ENCODE results near the gene ABCD1.

ABCD1 gene

DNA sequence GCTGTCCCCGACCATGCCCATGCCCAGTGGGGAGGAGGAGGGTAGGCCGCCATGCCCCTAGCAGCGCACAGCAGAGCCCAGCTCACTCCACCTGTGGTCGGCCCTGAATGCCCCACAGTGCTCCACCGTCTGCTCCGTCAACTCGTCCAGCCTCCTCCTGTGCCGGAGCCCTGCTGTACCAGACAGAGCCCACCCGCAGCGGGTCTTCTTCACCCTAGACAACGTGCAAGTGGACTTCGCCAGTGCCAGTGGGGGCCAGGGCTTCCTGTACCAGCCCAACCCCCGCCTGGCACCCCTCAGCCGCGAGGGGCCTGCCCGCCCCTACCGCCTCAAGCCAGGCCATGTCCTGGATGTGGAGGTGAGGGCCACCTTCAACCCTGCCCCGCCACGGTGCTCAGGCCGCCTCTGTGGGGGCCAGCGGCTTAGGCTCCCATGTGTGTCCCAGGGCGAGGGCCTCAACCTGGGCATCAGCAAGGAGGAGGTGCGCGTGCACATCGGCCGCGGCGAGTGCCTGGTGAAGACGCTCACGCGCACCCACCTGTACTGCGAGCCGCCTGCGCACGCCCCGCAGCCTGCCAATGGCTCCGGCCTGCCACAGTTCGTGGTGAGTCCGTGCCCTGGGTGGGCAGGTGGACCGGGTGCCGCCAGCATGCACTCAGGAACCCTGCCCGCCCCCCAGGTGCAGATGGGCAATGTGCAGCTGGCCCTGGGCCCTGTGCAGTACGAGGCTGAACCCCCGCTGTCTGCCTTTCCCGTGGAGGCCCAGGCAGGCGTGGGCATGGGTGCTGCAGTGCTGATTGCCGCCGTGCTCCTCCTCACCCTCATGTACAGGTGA lies 49.3 kb downstream of the ABCD1 start:
- Histone ChIP-seq H3K14ac (ENCODE audit: low read length) (no peak overlapping the region), H4K91ac (ENCODE audit: low read depth, low read length) (no peak overlapping the region), H2BK120ac (ENCODE audit: insufficient read depth, low read length, poor library complexity) (no peak overlapping the region), H2BK5ac (ENCODE audit: low read depth, low read length, poor library complexity) (no peak overlapping the region), H3K4me2 (ENCODE audit: low read length) (no peak overlapping the region), H3K4me3 (ENCODE audit: low read depth, low read length) (no peak overlapping the region), H3K27me3 (ENCODE audit: insufficient read depth, low read length) (no peaks in the 10 kb centered on the region), H4K12ac (ENCODE audit: low read depth, low read length) (no peak overlapping the region), H3K9me3 (ENCODE audit: insufficient read depth, low read depth, low read length) (peaks cover 3% of the 10 kb centered on the region), H3K27ac (ENCODE audit: low read depth, low read length) (no peak overlapping the region), H3K9ac (ENCODE audit: low read length) (no peak overlapping the region), H4K8ac (ENCODE audit: low read depth, low read length) (no peak overlapping the region), H3K36me3 (ENCODE audit: control insufficient read depth in 1 of 2, insufficient read depth in 2 of 2, low read length in 2 of 2) (no peaks in the 10 kb centered on the region), H3K23ac (ENCODE audit: low read length) (no peak overlapping the region), H3K79me1 (ENCODE audit: low read length) (no peaks in the 10 kb centered on the region), H3K79me2 (ENCODE audit: control insufficient read depth, insufficient read depth, low read length, poor library complexity) (no peaks in the 10 kb centered on the region), H2AK5ac (ENCODE audit: low read length) (no peak overlapping the region), H3K18ac (ENCODE audit: low read length) (no peak overlapping the region), H3K4ac (ENCODE audit: low read depth, low read length) (no peak overlapping the region), H2AFZ (ENCODE audit: insufficient read depth, low read length, poor library complexity) (no peak overlapping the region), H2BK12ac (ENCODE audit: low read length) (no peak overlapping the region), H3K4me1 (ENCODE audit: control insufficient read depth in 1 of 2, insufficient read depth in 2 of 2, low read length in 2 of 2) (no peaks in the 10 kb centered on the region)
- no CpG with 5 or more reads among the region's 48 CpGs for whole genome bisulfite sequencing (ENCODE audit: extremely low coverage, insufficient coverage, insufficient read length)
- no peak for DNase-seq

DNA sequence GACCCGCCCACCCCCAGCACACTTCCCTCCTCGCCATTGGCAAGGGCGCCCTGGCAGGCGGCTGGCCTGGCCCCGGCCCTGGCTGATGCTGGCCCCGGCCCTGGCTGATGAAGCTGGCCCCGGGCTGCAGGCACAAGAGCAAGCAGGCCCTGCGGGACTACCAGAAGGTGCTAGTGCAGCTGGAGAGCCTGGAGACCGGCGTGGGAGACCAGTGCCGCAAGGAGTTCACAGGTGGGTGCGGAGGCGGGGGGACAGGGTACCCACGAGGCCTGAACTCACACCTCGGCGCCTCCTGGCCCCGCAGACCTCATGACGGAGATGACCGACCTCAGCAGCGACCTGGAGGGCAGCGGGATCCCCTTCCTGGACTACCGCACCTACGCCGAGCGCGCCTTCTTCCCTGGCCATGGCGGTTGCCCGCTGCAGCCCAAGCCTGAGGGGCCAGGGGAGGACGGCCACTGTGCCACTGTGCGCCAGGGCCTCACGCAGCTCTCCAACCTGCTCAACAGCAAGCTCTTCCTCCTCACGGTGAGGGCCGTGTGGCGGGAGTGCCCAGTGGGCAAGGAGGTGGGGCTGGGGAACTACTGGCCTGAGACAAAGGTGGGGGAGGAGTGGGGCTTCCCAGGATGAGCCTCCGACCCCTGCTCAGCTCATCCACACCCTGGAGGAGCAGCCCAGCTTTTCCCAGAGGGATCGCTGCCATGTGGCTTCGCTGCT lies 50.1 kb downstream of the ABCD1 start:
- no peak overlapping the region for H2BK5ac ChIP-seq (ENCODE audit: low read depth, low read length, poor library complexity)
- no peak for DNase-seq
- H3K23ac ChIP-seq (ENCODE audit: low read length) = no peak overlapping the region
- no peak overlapping the region for H3K4ac ChIP-seq (ENCODE audit: low read depth, low read length)
- no peak overlapping the region for H2AK5ac ChIP-seq (ENCODE audit: low read length)
- WGBS (ENCODE audit: extremely low coverage, insufficient coverage, insufficient read length) = no CpG with 5 or more reads among the region's 37 CpGs
- no peaks in the 10 kb centered on the region for H3K27me3 ChIP-seq (ENCODE audit: insufficient read depth, low read length)
- H2AFZ ChIP-seq (ENCODE audit: insufficient read depth, low read length, poor library complexity) = no peak overlapping the region
- no peak overlapping the region for H2BK120ac ChIP-seq (ENCODE audit: insufficient read depth, low read length, poor library complexity)
- H3K9ac ChIP-seq (ENCODE audit: low read length) = no peak overlapping the region
- H3K27ac ChIP-seq (ENCODE audit: low read depth, low read length) = no peak overlapping the region
- no peaks in the 10 kb centered on the region for H3K4me1 ChIP-seq (ENCODE audit: control insufficient read depth in 1 of 2, insufficient read depth in 2 of 2, low read length in 2 of 2)
- no peaks in the 10 kb centered on the region for H3K79me1 ChIP-seq (ENCODE audit: low read length)
- no peak overlapping the region for H3K18ac ChIP-seq (ENCODE audit: low read length)
- H3K4me2 ChIP-seq (ENCODE audit: low read length) = no peak overlapping the region
- no peak overlapping the region for H3K14ac ChIP-seq (ENCODE audit: low read length)
- no peaks in the 10 kb centered on the region for H3K36me3 ChIP-seq (ENCODE audit: control insufficient read depth in 1 of 2, insufficient read depth in 2 of 2, low read length in 2 of 2)
- no peak overlapping the region for H3K4me3 ChIP-seq (ENCODE audit: low read depth, low read length)
- H3K9me3 ChIP-seq (ENCODE audit: insufficient read depth, low read depth, low read length) = peaks cover 3% of the 10 kb centered on the region
- H4K12ac ChIP-seq (ENCODE audit: low read depth, low read length) = no peak overlapping the region
- no peak overlapping the region for H4K8ac ChIP-seq (ENCODE audit: low read depth, low read length)
- H2BK12ac ChIP-seq (ENCODE audit: low read length) = no peak overlapping the region
- H4K91ac ChIP-seq (ENCODE audit: low read depth, low read length) = no peak overlapping the region
- no peaks in the 10 kb centered on the region for H3K79me2 ChIP-seq (ENCODE audit: control insufficient read depth, insufficient read depth, low read length, poor library complexity)

DNA sequence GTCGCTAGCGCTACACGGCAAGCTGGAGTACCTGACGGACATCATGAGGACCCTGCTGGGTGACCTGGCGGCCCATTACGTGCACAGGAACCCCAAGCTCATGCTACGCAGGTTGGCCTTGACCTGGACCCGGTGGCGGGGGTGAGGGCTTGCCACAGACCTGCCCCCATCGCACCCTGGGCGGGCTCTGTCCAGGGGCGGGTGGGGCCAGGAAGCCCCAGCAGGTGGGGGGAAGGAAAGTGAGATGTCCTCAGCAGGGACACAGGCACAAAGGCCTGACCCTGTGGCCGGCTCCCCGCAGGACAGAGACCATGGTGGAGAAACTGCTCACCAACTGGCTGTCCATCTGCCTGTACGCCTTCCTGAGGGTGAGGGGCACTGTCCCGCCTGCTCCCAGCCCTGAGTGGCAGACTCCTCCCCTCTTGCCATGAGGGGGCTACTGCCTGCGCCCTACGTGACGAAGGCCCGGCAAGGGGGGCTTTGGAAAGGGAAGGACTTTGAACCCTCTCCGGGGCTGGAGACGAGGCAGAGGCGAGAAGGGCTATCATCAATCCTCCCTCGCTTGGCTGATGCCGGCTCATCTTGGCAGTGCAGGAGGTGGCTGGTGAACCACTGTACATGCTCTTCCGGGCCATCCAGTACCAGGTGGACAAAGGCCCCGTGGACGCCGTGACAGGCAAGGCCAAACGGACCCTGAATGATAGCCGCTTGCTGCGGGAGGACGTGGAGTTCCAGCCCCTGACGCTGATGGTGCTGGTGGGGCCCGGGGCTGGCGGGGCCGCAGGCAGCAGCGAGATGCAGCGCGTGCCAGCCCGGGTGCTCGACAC lies 50.9 kb downstream of the ABCD1 start:
- Histone ChIP-seq H3K18ac (ENCODE audit: low read length) (no peak overlapping the region), H3K79me2 (ENCODE audit: control insufficient read depth, insufficient read depth, low read length, poor library complexity) (no peaks in the 10 kb centered on the region), H2AFZ (ENCODE audit: insufficient read depth, low read length, poor library complexity) (no peak overlapping the region), H3K23ac (ENCODE audit: low read length) (no peak overlapping the region), H3K9ac (ENCODE audit: low read length) (no peak overlapping the region), H3K9me3 (ENCODE audit: insufficient read depth, low read depth, low read length) (peaks cover 3% of the 10 kb centered on the region), H3K27ac (ENCODE audit: low read depth, low read length) (no peak overlapping the region), H3K4ac (ENCODE audit: low read depth, low read length) (no peak overlapping the region), H2BK12ac (ENCODE audit: low read length) (no peak overlapping the region), H3K79me1 (ENCODE audit: low read length) (no peaks in the 10 kb centered on the region), H2BK120ac (ENCODE audit: insufficient read depth, low read length, poor library complexity) (no peak overlapping the region), H3K4me1 (ENCODE audit: control insufficient read depth in 1 of 2, insufficient read depth in 2 of 2, low read length in 2 of 2) (no peaks in the 10 kb centered on the region), H2BK5ac (ENCODE audit: low read depth, low read length, poor library complexity) (no peak overlapping the region), H2AK5ac (ENCODE audit: low read length) (no peak overlapping the region), H3K36me3 (ENCODE audit: control insufficient read depth in 1 of 2, insufficient read depth in 2 of 2, low read length in 2 of 2) (no peaks in the 10 kb centered on the region), H4K8ac (ENCODE audit: low read depth, low read length) (no peak overlapping the region), H3K4me3 (ENCODE audit: low read depth, low read length) (no peak overlapping the region), H4K91ac (ENCODE audit: low read depth, low read length) (no peak overlapping the region), H3K4me2 (ENCODE audit: low read length) (no peak overlapping the region), H3K14ac (ENCODE audit: low read length) (no peak overlapping the region), H4K12ac (ENCODE audit: low read depth, low read length) (no peak overlapping the region), H3K27me3 (ENCODE audit: insufficient read depth, low read length) (no peaks in the 10 kb centered on the region)
- DNase-seq = no peak
- no CpG with 5 or more reads among the region's 42 CpGs for WGBS (ENCODE audit: extremely low coverage, insufficient coverage, insufficient read length)

DNA sequence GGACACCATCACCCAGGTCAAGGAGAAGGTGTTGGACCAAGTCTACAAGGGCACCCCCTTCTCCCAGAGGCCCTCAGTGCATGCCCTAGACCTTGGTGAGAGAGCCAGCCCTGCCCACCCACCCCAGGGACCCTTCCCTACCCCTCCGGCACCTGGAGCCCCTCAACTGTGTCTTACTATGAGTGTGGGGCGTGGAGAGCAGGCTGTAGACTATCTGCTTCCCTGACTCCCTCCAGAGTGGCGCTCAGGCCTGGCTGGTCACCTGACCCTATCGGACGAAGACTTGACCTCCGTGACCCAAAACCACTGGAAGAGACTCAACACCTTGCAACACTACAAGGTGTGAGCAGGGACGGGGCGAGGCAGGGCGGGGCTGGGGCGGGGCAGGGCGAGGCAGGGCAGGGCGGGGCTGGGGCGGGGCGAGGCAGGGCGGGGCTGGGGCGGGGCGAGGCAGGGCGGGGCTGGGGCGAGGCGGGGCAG lies 51.5 kb downstream of the ABCD1 start:
- DNase-seq = no peak
- no peak overlapping the region for H3K23ac ChIP-seq (ENCODE audit: low read length)
- no peak overlapping the region for H3K9ac ChIP-seq (ENCODE audit: low read length)
- no peak overlapping the region for H4K12ac ChIP-seq (ENCODE audit: low read depth, low read length)
- H3K14ac ChIP-seq (ENCODE audit: low read length) = no peak overlapping the region
- H3K4me3 ChIP-seq (ENCODE audit: low read depth, low read length) = no peak overlapping the region
- H3K36me3 ChIP-seq (ENCODE audit: control insufficient read depth in 1 of 2, insufficient read depth in 2 of 2, low read length in 2 of 2) = no peaks in the 10 kb centered on the region
- H2AK5ac ChIP-seq (ENCODE audit: low read length) = no peak overlapping the region
- H2BK5ac ChIP-seq (ENCODE audit: low read depth, low read length, poor library complexity) = no peak overlapping the region
- H2BK12ac ChIP-seq (ENCODE audit: low read length) = no peak overlapping the region
- peaks cover 3% of the 10 kb centered on the region for H3K9me3 ChIP-seq (ENCODE audit: insufficient read depth, low read depth, low read length)
- no peak overlapping the region for H2AFZ ChIP-seq (ENCODE audit: insufficient read depth, low read length, poor library complexity)
- H3K4me2 ChIP-seq (ENCODE audit: low read length) = no peak overlapping the region
- H3K27ac ChIP-seq (ENCODE audit: low read depth, low read length) = no peak overlapping the region
- no peak overlapping the region for H4K91ac ChIP-seq (ENCODE audit: low read depth, low read length)
- no CpG with 5 or more reads among the region's 20 CpGs for WGBS (ENCODE audit: extremely low coverage, insufficient coverage, insufficient read length)
- no peaks in the 10 kb centered on the region for H3K79me1 ChIP-seq (ENCODE audit: low read length)
- no peaks in the 10 kb centered on the region for H3K79me2 ChIP-seq (ENCODE audit: control insufficient read depth, insufficient read depth, low read length, poor library complexity)
- no peak overlapping the region for H4K8ac ChIP-seq (ENCODE audit: low read depth, low read length)
- no peak overlapping the region for H3K18ac ChIP-seq (ENCODE audit: low read length)
- H3K4me1 ChIP-seq (ENCODE audit: control insufficient read depth in 1 of 2, insufficient read depth in 2 of 2, low read length in 2 of 2) = no peaks in the 10 kb centered on the region
- no peak overlapping the region for H2BK120ac ChIP-seq (ENCODE audit: insufficient read depth, low read length, poor library complexity)
- no peaks in the 10 kb centered on the region for H3K27me3 ChIP-seq (ENCODE audit: insufficient read depth, low read length)
- H3K4ac ChIP-seq (ENCODE audit: low read depth, low read length) = no peak overlapping the region

Measured in trophoblast cell (in vitro differentiated cells and primary cell).